Subcutaneous adipose tissue (tissue), 4 donors: ENCODE data around the gene ZNF618. TPM values are rescaled to one million over a fixed set of nuclear protein-coding genes. Genes with fewer than 3 reads are reported as not detected.

Experiments
- total RNA-seq, 4 donors: library from RNA; depleted of rRNA; stranded (reverse); fragments of >200 nt; gene quantifications; one replicate each; pipeline ENCODE4 v1.1.0, GENCODE V29; 2016
- TF ChIP-seq, protein P1 (sequence below): fragments of 450-650 bp; IDR thresholded peaks from one replicate; pipeline ENCODE4 v1.5.1; 2016; ENCODE audit warnings: low read depth, mild to moderate bottlenecking, control low read depth, antibody characterized with exemption, moderate library complexity

The ZNF618 gene
- total RNA-seq, 4 donors from 2014 or later = 3.7 to 7.7 (median 4.4) TPM

DNA sequence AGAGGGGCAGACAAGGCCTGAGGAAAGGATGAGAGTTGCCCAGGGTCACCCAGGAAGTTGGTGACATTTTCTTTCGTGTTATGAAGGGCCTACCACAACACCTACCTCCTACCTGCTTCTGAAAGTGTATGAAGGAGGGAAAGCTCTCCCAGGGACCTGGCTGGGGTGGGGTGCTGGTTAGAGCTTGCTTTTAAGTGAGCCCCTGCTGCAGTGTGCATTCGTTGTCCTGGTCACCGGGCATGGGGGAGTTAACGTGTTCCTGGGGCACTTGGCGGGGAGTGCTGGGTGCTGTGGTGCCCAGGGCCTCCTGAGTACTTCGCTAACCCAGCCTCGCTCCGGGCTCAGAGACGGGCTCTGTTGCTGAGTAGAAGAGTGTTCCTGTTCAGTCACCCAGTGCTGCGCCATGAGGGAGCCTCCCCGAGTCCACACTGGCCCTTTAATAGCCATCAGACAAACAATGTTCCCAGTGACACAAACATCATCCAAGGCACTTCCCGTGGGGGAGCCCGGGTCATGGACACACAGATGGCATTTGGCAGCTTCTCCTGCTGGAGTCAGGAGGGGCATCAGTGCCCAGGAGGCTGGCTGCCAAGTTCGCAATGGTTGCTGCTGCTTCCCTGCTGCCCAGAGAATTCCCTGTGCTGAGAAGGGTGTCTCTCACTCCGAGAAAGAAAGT lies 116.3 kb downstream of the ZNF618 start:
- TF ChIP-seq, protein P1, sequence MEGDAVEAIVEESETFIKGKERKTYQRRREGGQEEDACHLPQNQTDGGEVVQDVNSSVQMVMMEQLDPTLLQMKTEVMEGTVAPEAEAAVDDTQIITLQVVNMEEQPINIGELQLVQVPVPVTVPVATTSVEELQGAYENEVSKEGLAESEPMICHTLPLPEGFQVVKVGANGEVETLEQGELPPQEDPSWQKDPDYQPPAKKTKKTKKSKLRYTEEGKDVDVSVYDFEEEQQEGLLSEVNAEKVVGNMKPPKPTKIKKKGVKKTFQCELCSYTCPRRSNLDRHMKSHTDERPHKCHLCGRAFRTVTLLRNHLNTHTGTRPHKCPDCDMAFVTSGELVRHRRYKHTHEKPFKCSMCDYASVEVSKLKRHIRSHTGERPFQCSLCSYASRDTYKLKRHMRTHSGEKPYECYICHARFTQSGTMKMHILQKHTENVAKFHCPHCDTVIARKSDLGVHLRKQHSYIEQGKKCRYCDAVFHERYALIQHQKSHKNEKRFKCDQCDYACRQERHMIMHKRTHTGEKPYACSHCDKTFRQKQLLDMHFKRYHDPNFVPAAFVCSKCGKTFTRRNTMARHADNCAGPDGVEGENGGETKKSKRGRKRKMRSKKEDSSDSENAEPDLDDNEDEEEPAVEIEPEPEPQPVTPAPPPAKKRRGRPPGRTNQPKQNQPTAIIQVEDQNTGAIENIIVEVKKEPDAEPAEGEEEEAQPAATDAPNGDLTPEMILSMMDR = no peak

DNA sequence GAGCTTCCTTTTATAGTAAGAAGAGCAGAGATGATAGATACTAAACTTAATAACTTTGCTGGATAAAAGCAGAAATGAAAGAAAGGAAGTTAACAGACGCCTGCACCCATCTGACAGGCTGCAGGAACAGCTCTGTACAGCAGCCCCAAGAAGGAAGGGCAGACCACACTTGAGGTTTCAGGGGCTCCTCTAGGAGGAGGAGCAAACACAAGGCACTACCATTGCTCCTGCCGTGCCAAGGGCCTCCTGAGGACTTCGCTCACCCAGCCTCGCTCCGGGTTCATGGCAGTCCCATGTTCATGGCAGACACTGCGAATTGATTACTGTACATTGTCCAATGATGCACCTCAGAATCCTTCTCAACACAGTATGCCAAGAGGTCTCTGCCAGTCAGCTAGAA lies 116.9 kb downstream of the ZNF618 start:
- TF ChIP-seq, protein P1 = no peak

DNA sequence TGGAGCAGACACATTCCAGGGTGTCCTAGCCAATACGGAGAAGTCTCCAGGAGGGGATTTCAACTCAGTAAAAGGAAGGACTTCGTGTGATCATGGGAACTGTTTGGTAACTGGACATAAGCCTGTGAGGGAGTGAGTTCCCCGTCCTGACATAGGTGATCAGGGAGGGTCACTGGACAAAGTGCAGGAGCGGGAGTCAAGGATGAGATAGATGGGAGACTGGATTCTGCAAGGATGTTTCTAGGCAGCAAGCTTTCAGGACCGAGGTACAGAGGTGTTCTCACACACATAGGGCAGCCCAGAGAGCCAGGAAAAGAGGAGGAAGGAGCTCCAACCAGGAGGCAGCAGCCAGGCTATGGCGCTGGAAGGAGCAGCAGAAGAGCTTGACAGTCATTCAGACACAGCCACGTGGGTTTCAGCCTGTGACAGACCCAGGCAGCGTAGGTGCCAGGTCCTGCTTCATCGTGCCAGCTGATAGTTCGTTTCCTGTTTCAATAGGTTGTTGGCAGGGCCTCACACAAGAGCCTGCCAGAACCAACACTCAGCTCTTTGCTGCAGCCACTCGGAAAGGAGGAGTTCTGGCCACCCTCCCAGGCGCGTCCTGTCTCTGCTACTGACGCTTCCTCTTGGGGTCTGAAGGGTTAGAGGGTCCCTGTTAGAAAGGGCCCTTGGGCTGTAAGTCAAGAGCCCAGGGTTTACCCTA lies 117.9 kb downstream of the ZNF618 start:
- TF ChIP-seq, protein P1 = no peak

DNA sequence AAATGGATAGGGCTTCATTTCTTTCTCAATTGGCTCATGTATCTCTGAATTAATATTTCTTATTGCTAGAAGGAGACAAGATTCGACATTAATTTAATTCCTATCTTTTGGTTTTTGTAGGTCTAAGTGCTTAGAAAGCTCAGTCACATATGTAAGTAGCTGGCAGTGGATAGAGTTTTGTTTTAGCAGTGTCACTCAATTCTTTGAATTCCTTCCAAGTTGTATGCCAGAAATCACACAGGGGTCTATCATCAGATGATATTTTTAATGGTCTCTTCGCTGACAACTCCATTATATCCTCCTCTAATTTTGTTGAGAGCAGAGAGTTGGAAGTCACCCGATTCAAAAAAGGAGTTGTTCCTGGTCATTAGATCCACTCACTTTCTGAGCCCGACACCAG lies 119.3 kb downstream of the ZNF618 start:
- TF ChIP-seq, protein P1 = no peak

DNA sequence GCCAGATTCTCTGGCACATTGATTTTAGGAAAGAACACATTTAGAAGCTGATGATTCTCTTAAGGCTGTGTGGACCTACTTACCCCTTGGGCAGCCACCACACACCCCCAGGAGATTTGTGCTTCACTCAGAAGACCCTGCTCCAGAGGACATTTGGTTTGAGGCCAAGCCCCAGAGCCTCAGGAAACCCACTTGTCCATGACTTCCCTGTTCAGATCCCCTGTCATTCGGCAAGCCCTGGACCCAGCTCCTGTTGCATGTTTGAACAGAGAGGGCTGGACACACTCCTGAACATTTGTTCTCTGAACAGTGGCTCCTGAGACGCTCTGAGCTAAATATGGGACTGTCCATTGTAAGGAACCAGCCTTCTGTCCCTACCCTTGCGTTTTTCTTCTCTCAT lies 119.9 kb downstream of the ZNF618 start:
- TF ChIP-seq, protein P1 = no peak

DNA sequence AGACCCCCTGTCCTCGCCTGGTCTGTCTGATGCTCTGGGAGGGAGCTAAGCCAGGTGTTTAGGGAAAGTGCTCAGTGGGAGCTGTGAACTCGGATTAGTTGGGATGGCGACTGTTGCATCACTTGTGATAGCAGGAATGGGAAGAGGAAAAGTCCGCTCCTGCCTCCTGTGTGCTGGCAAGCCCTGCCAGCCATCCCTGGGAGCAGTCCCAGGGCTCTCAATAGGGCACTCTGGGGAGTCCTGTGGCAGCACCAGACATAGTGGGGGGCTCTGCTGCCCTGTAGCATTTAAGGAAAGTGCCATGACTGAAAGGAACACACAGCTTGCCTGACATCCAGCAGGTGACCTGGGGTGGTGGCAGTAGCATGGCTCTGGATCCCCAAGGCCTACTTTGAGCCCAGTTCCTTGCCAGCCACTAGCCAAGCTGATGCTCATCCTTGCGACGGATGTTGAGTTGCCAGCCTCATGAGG lies 120.5 kb downstream of the ZNF618 start:
- TF ChIP-seq, protein P1 = no peak

DNA sequence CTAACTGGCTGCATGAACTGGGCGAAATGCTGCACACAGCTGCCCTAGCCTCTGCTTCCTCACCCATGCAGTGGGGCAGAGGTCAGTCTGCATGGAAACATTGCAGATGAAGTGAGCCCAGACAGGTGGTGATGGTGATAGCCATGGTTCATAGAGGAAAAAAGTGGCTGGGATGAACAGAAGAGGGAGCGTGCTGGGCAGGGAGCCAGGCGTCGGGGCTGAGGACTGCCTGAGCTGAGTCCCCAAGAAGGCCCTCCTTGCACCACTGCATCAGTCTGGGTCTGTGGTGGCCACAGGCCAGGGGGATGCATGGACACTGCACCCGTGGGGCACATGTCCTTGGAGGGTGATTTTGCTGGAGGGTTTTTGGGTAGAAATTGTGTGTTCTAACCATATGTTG lies 121.5 kb downstream of the ZNF618 start:
- TF ChIP-seq, protein P1 = no peak
